Measurements from ENCODE around the gene PTPN9.

- TF ChIP-seq POLR2AphosphoS5 (IDR thresholded peaks at IDR 0.05; ENCODE audit: low read depth, low read length) (no peak), POLR2A (IDR thresholded peaks at IDR 0.05; ENCODE audit: low read depth, low read length) (no peak)
Observed at GRCh38 chr15:75599401-75599800, 20.3 kb upstream of the PTPN9 start.

Measured in GM12891 (cell line).